RWPE1 (cell line): Measurements from ENCODE around the gene PSG3.
"Not testable (repeated sequence)": the region's sequence is repeated elsewhere in the genome, so short reads cannot be mapped to it uniquely, and the experiment has no call there.

Source experiments
- CTCF ChIA-PET: fragments of 350-600 bp; sonication (Branson Sonifier 250); formaldehyde crosslinking; extraction: SDS; loops from one replicate; lab custom pipeline; 2021; lab: Yijun Ruan, JAX
- POLR2A ChIA-PET: fragments of 400-600 bp; formaldehyde crosslinking; extraction: SDS; loops from one replicate; lab custom pipeline; 2020; ENCODE audit warnings: antibody characterized with exemption; ENCODE audit not compliant: low non-redundant PET; lab: Yijun Ruan, JAX
- DNase-seq: peaks from one replicate; pipeline ENCODE4 v3.0.0; 2012; ENCODE audit warnings: low spot score
- H3K27ac ChIP-seq: fragments of 450-650 bp; 2 replicates; pipeline ENCODE4 v1.5.1; 2017
- CTCF ChIP-seq: fragments of 450-650 bp; conservative IDR thresholded peaks from 2 replicates; pipeline ENCODE4 v1.5.1; 2017; ENCODE audit warnings: low read depth, mild to moderate bottlenecking

The PSG3 gene

DNA sequence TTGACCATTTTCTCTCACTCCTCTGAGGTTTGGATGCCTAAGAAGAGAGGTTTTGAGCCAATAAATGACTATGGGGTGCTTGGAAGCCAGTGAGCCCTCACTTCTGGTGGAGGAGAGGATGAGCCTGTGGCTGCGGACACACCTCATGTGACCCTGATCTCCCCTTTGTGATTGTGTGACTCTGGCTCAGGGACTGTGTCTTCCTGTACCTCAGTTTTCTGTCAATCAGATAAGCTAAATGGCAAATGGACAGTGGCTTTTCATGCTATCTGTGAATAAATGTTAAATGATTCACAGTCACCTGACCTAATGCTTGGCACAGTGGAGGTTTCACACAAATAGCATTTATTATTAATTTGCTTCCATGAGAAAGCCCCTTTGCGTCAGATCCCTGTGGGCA lies 22.5 kb upstream of the PSG3 start:
- DNase-seq: no peak
- no peak for TF ChIP-seq CTCF
- ChIA-PET POLR2A (no interaction called here), CTCF (interaction anchor here (0.5 to 1.2 kb wide), 3 partner anchors 14 to 148 kb away, joined by 3 to 4 read pairs (median 3); no protein-coding TSS in a partner anchor)
- H3K27ac ChIP-seq: peak overlapping the region; percentile 70; the same call in 1 of the 2 replicates

DNA sequence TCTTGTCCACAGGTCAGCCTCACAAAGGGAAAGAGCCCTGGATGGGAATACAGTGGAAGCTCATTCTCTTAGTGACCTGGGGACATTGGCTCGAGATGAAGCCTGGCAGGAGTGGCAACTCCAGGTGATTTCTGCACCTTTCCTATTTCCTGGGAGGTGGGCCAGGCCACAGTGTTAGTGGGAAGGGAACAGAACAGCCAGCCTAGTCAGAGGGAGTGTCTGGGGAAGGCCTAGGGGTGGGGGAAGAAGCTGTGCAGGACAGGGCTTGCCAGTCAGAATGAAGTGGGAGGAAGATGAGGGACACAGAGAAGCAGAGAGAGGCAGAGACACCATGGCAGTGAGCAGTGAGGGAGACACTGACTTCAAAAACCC lies 21.6 kb upstream of the PSG3 start:
- peak overlapping the region; percentile 70 for H3K27ac ChIP-seq
- CTCF ChIA-PET, DNase-seq, POLR2A ChIA-PET: not testable (repeated sequence)

GRCh38 chr19:42760954-42761923 lies 21.0 kb upstream of the PSG3 start:
- H3K27ac ChIP-seq: peak overlapping the region; percentile 77
- POLR2A ChIA-PET: not testable (repeated sequence)
- DNase-seq: peak; percentile 62
- CTCF ChIA-PET: interaction anchor here (0.6 kb wide), 1 partner anchor 59 kb away, joined by 5 read pairs; no protein-coding TSS in a partner anchor

DNA sequence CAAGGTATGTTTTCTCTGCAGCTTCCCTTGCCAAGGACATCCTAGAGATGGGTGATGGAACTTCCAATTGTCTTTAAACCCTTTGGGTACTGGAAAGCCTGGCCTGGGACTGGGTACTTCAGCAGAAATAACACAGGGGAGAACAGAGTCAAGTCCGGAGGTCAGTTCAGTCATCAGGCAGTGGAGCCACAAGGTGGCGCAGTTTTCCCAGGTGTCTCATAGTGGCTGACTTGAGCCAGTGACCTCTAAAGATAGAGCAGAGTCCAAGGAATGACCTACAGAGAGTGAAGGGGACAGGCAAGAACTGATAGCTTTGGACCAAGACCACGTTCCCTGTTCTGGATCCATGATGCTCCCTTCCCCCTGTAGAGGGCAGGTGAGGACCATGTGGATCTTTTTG lies 18.4 kb upstream of the PSG3 start:
- CTCF ChIA-PET: interaction anchor here (0.6 kb wide), 1 partner anchor 16 kb away, joined by 3 read pairs; no protein-coding TSS in a partner anchor
- DNase-seq, POLR2A ChIA-PET, H3K27ac ChIP-seq: not testable (repeated sequence)
- TF ChIP-seq CTCF: peak; percentile 32

DNA sequence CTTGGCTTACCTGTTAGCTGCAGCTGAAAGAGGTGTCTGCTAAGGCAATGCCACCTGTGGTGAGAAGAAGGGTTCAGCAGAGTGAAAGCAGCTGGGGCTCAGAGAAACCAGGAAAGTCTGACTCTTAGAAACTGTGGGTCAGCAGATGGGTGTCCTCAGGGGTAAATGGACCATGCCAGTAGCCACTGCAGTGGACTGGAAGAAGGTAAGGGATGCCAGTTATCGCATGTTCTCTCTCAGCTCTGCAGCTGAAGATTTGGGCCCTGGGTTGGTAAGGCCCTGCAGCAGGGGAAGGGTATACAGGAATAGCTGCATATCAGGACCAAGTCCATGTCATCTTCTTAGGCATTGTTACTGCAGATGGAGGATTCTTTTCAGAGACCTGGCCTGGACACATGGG lies 12.0 kb upstream of the PSG3 start:
- H3K27ac ChIP-seq, POLR2A ChIA-PET, DNase-seq, CTCF ChIA-PET: not testable (repeated sequence)

DNA sequence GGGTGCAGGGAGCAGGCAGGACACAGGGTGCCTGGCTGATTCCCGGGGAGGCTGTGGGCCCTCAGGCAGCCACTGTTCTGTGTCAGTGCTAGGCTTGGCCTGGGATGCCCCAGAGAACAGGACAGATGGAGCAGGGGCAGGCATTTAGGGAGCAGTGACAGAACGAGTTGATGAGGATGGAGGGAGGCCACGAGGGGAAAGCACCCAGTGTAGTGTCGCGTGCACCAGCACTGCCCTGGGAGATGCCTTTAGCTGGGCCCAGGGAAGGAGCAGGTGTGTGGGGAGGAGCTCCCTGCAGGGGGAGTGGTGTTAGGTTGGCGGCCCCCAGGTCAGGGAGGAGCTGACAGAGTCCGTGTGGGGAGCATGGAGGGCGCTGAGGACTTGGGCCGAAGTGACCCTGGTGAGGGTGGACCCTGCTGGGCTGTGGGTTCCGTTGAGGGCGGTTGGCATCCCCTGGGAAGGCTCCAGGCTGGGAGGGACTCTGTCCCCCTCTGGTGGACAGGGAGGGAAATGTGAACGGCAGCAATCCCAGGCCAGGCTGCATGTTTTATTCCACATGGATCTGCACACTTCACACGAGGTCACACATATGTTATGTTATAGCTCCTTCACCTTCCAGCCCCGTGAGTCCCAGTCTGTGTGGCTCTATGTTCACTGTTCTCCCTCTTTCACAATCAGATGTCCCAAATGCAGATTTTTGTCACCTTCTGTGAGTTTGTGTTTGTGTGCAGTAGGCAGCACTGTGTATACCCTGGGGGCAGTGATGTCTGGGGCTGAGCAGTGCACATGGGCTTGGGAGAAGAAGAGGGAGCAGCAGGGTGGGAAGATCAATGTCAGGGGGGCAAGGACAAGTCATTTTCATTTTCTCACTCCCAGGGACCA lies 1.7 kb upstream of the PSG3 start:
- H3K27ac ChIP-seq, POLR2A ChIA-PET, DNase-seq: not testable (repeated sequence)
- peak; percentile 66 for TF ChIP-seq CTCF
- CTCF ChIA-PET: interaction anchor here (0.9 to 1.4 kb wide), 2 partner anchors 37 to 48 kb away, joined by 3 to 4 read pairs; no protein-coding TSS in a partner anchor

GRCh38 chr19:42737581-42738011 lies 2.7 kb downstream of the PSG3 start:
- POLR2A ChIA-PET: interaction anchor here (0.5 kb wide), 1 partner anchor 105 kb away, joined by 3 read pairs; no protein-coding TSS in a partner anchor
- peak overlapping the region; percentile 53 for H3K27ac ChIP-seq
- DNase-seq: peak; percentile 4
- CTCF ChIA-PET: interaction anchor here (1.4 kb wide), 1 partner anchor 44 kb away, joined by 6 read pairs; no protein-coding TSS in a partner anchor

DNA sequence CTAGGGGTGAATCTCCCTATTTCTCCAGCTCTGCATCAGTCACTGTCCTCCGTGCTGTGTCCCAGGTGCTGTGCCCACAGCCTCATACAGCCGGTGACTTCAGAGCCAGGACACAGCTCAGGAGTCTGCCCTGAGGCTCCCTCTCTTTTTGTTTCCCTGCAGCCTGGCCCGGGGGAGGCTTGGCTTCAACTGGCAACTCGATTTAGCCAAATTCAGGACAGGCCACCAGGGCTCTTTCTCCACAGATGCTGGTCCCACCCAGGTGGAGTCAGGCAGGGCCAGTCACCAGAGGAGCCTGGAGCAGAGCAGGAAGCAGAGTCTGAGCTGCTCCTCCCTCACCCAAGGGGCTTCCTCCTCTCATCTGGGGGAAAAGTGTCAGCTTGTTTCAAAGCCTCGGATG lies 11.9 kb downstream of the PSG3 start:
- CTCF ChIA-PET, H3K27ac ChIP-seq, POLR2A ChIA-PET, DNase-seq: not testable (repeated sequence)

- CTCF ChIA-PET, DNase-seq, POLR2A ChIA-PET: not testable (repeated sequence)
These were observed 26.3 kb downstream of the PSG3 start for GRCh38 chr19:42714000-42714399.

GRCh38 chr19:42712753-42713152 lies 27.5 kb downstream of the PSG3 start:
- DNase-seq, POLR2A ChIA-PET, H3K27ac ChIP-seq, CTCF ChIA-PET: not testable (repeated sequence)

More at GRCh38 chr19:42714000-42714399, 26.3 kb downstream of the PSG3 start:
- H3K27ac ChIP-seq: not testable (repeated sequence)

DNA sequence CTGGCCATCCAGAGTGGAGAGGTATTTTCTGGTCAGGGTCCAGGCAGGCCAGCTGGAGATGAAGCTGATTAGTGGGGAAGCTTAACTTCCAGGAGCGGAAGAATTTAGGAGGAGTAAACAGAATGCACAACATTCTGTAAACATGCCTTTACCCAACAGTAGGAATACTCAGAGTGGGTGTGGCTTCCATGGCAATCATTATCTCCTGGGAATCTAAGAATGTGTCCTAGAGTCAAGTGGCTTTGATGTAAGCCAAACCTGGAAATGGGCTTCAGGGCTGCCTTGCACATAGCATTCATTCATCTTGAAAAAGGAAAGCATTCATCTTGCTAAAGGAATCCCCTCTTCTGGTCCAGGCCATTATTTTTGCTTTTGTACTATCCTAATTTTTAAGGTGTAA lies 29.3 kb downstream of the PSG3 start:
- CTCF ChIA-PET: interaction anchor here (0.8 kb wide), 1 partner anchor 56 kb away, joined by 5 read pairs; no protein-coding TSS in a partner anchor
- POLR2A ChIA-PET, DNase-seq, H3K27ac ChIP-seq: not testable (repeated sequence)
